Trophoblast cell (in vitro differentiated cells and primary cell): ENCODE data around the gene PPP1R1A.

Source experiments
- DNase-seq, 2 donors: peaks; one replicate each; pipeline ENCODE4 v3.0.0-alpha.2; 2016
- H2AFZ ChIP-seq: 2 replicates; pipeline ENCODE4 v1.6.1; 2013; ENCODE audit warnings: low read length, moderate library complexity, mild to moderate bottlenecking; ENCODE audit not compliant: insufficient read depth, poor library complexity
- H2AK5ac ChIP-seq: 2 replicates; pipeline ENCODE4 v1.6.1; 2013; ENCODE audit warnings: mild to moderate bottlenecking, low read length
- H2BK120ac ChIP-seq: 2 replicates; pipeline ENCODE4 v1.6.1; 2013; ENCODE audit warnings: low read length, mild to moderate bottlenecking, moderate library complexity; ENCODE audit not compliant: insufficient read depth, poor library complexity
- H2BK12ac ChIP-seq: 2 replicates; pipeline ENCODE4 v1.6.1; 2013; ENCODE audit warnings: mild to moderate bottlenecking, low read length, moderate library complexity
- H2BK5ac ChIP-seq: 2 replicates; pipeline ENCODE4 v1.6.1; 2013; ENCODE audit warnings: low read length, low read depth, moderate library complexity, mild to moderate bottlenecking; ENCODE audit not compliant: poor library complexity
- H3K14ac ChIP-seq: 2 replicates; pipeline ENCODE4 v1.6.1; 2013; ENCODE audit warnings: mild to moderate bottlenecking, low read length
- H3K18ac ChIP-seq: 2 replicates; pipeline ENCODE4 v1.6.1; 2013; ENCODE audit warnings: mild to moderate bottlenecking, low read length
- H3K23ac ChIP-seq: 2 replicates; pipeline ENCODE4 v1.6.1; 2013; ENCODE audit warnings: low read length
- H3K27ac ChIP-seq: 2 replicates; pipeline ENCODE4 v1.5.1; 2013; ENCODE audit warnings: low read depth, mild to moderate bottlenecking, inconsistent platforms, low read length, moderate library complexity
- H3K27me3 ChIP-seq: 2 replicates; pipeline ENCODE4 v1.6.1; 2013; ENCODE audit warnings: inconsistent platforms, mild to moderate bottlenecking, low read length, moderate library complexity; ENCODE audit not compliant: insufficient read depth
- H3K36me3 ChIP-seq, 2 experiments: 1 replicate in 1 of 2; 2 replicates in 1 of 2; pipeline ENCODE4 v1.6.1; 2013; ENCODE audit warnings: low read length in 2 of 2, mild to moderate bottlenecking in 2 of 2, moderate library complexity in 1 of 2; ENCODE audit not compliant: insufficient read depth in 2 of 2, control insufficient read depth in 1 of 2
- H3K4ac ChIP-seq: 2 replicates; pipeline ENCODE4 v1.6.1; 2013; ENCODE audit warnings: low read depth, mild to moderate bottlenecking, low read length, moderate library complexity
- H3K4me1 ChIP-seq, 2 experiments: 1 replicate in 1 of 2; 2 replicates in 1 of 2; pipeline ENCODE4 v1.6.1; 2013; ENCODE audit warnings: low read length in 2 of 2, mild to moderate bottlenecking in 2 of 2, moderate library complexity in 1 of 2; ENCODE audit not compliant: insufficient read depth in 2 of 2, control insufficient read depth in 1 of 2
- H3K4me2 ChIP-seq: 2 replicates; pipeline ENCODE4 v1.6.1; 2013; ENCODE audit warnings: inconsistent platforms, mild to moderate bottlenecking, low read length, moderate library complexity
- H3K4me3 ChIP-seq: 2 replicates; pipeline ENCODE4 v1.5.1; 2013; ENCODE audit warnings: mild to moderate bottlenecking, low read depth, low read length, inconsistent platforms
- H3K79me1 ChIP-seq: one replicate; pipeline ENCODE4 v1.6.1; 2013; ENCODE audit warnings: low read length
- H3K79me2 ChIP-seq: 2 replicates; pipeline ENCODE4 v1.6.1; 2013; ENCODE audit warnings: low read length, mild to moderate bottlenecking; ENCODE audit not compliant: control insufficient read depth, insufficient read depth, poor library complexity
- H3K9ac ChIP-seq: 2 replicates; pipeline ENCODE4 v1.6.1; 2013; ENCODE audit warnings: mild to moderate bottlenecking, low read length
- H3K9me3 ChIP-seq: 2 replicates; pipeline ENCODE4 v1.6.1; 2013; ENCODE audit warnings: low read depth, mild to moderate bottlenecking, control low read depth, inconsistent platforms, low read length; ENCODE audit not compliant: insufficient read depth
- H4K12ac ChIP-seq: 2 replicates; pipeline ENCODE4 v1.6.1; 2013; ENCODE audit warnings: low read depth, mild to moderate bottlenecking, low read length, moderate library complexity
- H4K8ac ChIP-seq: 2 replicates; pipeline ENCODE4 v1.6.1; 2013; ENCODE audit warnings: low read depth, mild to moderate bottlenecking, low read length, moderate library complexity
- H4K91ac ChIP-seq: one replicate; pipeline ENCODE4 v1.6.1; 2013; ENCODE audit warnings: low read depth, mild to moderate bottlenecking, low read length, moderate library complexity
- WGBS: extraction: QIAGEN DNeasy Blood & Tissue Kit; methylation state at CpG from one replicate; pipeline ENCODE4 v1.1.7; 2013; ENCODE audit warnings: missing lambda C conversion rate; ENCODE audit not compliant: insufficient read length, insufficient coverage; ENCODE audit errors: extremely low coverage; 5-methylcytosine and 5-hydroxymethylcytosine counted together

PPP1R1A gene

GRCh38 chr12:54602661-54603060 is 14.2 kb upstream of the PPP1R1A start:
- Histone ChIP-seq H3K18ac (no peak overlapping the region), H4K12ac (no peak overlapping the region), H3K27ac (no peak overlapping the region), H2BK12ac (no peak overlapping the region), H3K4me2 (no peak overlapping the region), H3K36me3 (no peaks in the 10 kb centered on the region), H4K91ac (no peak overlapping the region), H2AFZ (no peak overlapping the region), H3K4me1 (peaks cover 3 to 13% of the 10 kb centered on the region in 2 experiments), H3K4me3 (no peak overlapping the region), H3K9me3 (peaks cover 3% of the 10 kb centered on the region), H3K14ac (no peak overlapping the region), H3K79me1 (no peaks in the 10 kb centered on the region), H3K27me3 (no peaks in the 10 kb centered on the region), H2BK5ac (no peak overlapping the region), H3K9ac (no peak overlapping the region), H3K4ac (no peak overlapping the region), H3K79me2 (no peaks in the 10 kb centered on the region), H3K23ac (no peak overlapping the region), H4K8ac (no peak overlapping the region), H2AK5ac (no peak overlapping the region), H2BK120ac (no peak overlapping the region)
- no peak for DNase-seq
- WGBS, result no CpG with 5 or more reads among the region's 2 CpGs

DNA sequence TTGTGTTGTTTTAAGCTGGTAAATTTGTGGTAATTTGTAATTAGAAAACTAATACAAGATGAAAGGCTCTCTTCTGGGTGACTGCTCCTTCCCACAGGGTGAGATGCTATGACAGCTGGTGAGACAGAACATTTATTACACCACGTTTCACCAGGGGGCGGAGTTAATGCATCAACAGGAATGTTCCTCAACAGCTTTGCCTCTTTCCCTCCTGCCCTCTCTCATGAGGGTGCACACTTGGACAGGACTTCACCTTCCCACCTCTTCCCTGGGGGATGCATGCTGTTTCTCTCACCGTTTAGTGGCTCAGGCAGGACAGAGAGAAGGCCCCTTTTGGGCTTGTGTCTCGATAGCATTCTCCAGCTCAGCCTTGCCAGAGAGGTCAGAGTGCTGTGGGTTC is 13.4 kb upstream of the PPP1R1A start:
- H3K4me3 ChIP-seq, result no peak overlapping the region
- H3K27ac ChIP-seq, result no peak overlapping the region
- no peak overlapping the region for H3K14ac ChIP-seq
- H2BK5ac ChIP-seq, result no peak overlapping the region
- peaks cover 3% of the 10 kb centered on the region for H3K9me3 ChIP-seq
- H3K36me3 ChIP-seq, result no peaks in the 10 kb centered on the region
- H3K9ac ChIP-seq, result no peak overlapping the region
- no peak overlapping the region for H4K8ac ChIP-seq
- peaks cover 3 to 7% of the 10 kb centered on the region in 2 experiments for H3K4me1 ChIP-seq
- no CpG with 5 or more reads among the region's 4 CpGs for WGBS
- no peak overlapping the region for H2AK5ac ChIP-seq
- H3K79me1 ChIP-seq, result no peaks in the 10 kb centered on the region
- peak in 1 of 2 donors; percentile 47 for DNase-seq
- H3K18ac ChIP-seq, result no peak overlapping the region
- H4K91ac ChIP-seq, result no peak overlapping the region
- no peak overlapping the region for H3K4me2 ChIP-seq
- no peak overlapping the region for H2BK12ac ChIP-seq
- H3K79me2 ChIP-seq, result no peaks in the 10 kb centered on the region
- no peak overlapping the region for H2AFZ ChIP-seq
- no peak overlapping the region for H2BK120ac ChIP-seq
- H4K12ac ChIP-seq, result no peak overlapping the region
- H3K27me3 ChIP-seq, result no peaks in the 10 kb centered on the region
- no peak overlapping the region for H3K23ac ChIP-seq
- no peak overlapping the region for H3K4ac ChIP-seq

GRCh38 chr12:54598970-54599369 is 10.5 kb upstream of the PPP1R1A start:
- no peak overlapping the region for H2BK12ac ChIP-seq
- H2BK5ac ChIP-seq, result no peak overlapping the region
- H2BK120ac ChIP-seq, result no peak overlapping the region
- H3K36me3 ChIP-seq, result no peaks in the 10 kb centered on the region
- no peaks in the 10 kb centered on the region for H3K79me2 ChIP-seq
- no peak overlapping the region for H2AFZ ChIP-seq
- H4K12ac ChIP-seq, result no peak overlapping the region
- H3K4me3 ChIP-seq, result no peak overlapping the region
- no peak overlapping the region for H3K4me2 ChIP-seq
- no peaks in the 10 kb centered on the region for H3K79me1 ChIP-seq
- DNase-seq, result no peak
- no peak overlapping the region for H3K4ac ChIP-seq
- no peak overlapping the region for H3K23ac ChIP-seq
- no peaks in the 10 kb centered on the region for H3K4me1 ChIP-seq
- no peak overlapping the region for H2AK5ac ChIP-seq
- no peak overlapping the region for H3K18ac ChIP-seq
- H3K9me3 ChIP-seq, result peaks cover 2% of the 10 kb centered on the region
- no peak overlapping the region for H3K14ac ChIP-seq
- no CpG with 5 or more reads among the region's 5 CpGs for WGBS
- H4K8ac ChIP-seq, result no peak overlapping the region
- H3K9ac ChIP-seq, result no peak overlapping the region
- H4K91ac ChIP-seq, result no peak overlapping the region
- no peak overlapping the region for H3K27ac ChIP-seq
- no peaks in the 10 kb centered on the region for H3K27me3 ChIP-seq

DNA sequence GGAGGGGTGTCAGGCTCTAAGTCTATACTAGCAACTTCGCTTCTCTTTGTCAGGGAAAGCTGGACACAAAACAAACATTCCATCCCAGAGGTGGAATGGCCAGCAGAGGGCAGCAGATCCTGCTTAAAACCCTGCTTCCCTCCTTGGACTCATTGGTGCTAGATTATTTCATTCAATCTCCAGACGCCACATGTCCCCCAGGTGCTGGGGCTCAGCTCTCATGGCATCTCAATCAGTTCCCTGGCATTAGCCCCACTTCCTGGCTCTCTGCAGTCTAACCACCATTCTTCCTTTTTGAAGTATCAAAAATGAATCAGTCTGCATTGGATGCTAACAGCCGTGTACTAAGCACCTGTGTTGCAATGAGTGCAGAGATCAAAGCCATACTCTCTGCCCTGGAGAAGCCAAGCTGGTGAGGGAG is 8.1 kb upstream of the PPP1R1A start:
- Histone ChIP-seq H3K27ac (no peak overlapping the region), H3K4me1 (no peaks in the 10 kb centered on the region), H3K4me2 (no peak overlapping the region), H3K4me3 (no peak overlapping the region), H3K9me3 (no peaks in the 10 kb centered on the region), H4K91ac (no peak overlapping the region), H2BK120ac (no peak overlapping the region), H2BK12ac (no peak overlapping the region), H3K79me2 (no peaks in the 10 kb centered on the region), H3K4ac (no peak overlapping the region), H2AK5ac (no peak overlapping the region), H4K12ac (no peak overlapping the region), H3K23ac (no peak overlapping the region), H4K8ac (no peak overlapping the region), H3K27me3 (no peaks in the 10 kb centered on the region), H3K14ac (no peak overlapping the region), H2AFZ (no peak overlapping the region), H2BK5ac (no peak overlapping the region), H3K9ac (no peak overlapping the region), H3K79me1 (no peaks in the 10 kb centered on the region), H3K36me3 (no peaks in the 10 kb centered on the region), H3K18ac (no peak overlapping the region)
- WGBS, result no CpG with 5 or more reads among the region's 3 CpGs
- DNase-seq, result peak; percentile 67 to 90
